ENCODE results near the gene ATXN10. TPM values are rescaled to one million over a fixed set of nuclear protein-coding genes. Genes with fewer than 3 reads are reported as not detected.

ATXN10 gene
- total RNA-seq, 4 donors from 2014 or later: 79.0 to 152 (median 88.3) TPM

DNA sequence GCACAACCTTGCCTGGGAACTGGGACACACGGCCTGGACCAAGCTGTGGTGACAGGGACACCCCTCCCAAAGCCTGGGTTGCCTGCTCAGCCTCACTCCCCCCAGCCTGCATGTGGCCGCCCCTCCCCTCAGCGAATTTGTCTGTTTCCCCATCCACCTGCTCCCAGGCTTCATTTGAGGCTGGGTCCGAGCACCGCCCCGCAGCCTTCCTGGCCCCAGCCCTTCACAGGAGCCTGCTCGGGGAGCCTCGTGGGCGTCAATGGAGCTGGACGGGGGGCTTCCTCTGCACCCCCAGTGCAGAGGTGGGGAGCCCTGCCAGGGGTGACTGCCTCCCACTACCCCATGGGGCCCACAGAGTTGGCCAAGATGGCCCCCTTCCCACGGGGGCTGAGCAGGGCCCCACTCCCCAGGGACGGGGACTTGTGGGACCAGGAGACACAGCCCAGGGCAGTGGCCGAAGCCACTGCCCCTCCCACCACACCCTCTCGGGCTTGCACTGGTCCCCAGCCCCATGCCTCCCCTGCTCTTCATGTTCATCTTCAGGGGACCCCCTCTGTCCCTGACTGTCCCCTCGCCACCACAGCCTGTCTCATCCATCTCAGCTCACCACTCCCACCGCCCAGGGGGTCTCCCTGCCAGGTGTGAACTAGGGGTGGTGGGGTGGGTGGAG lies 213.7 kb downstream of the ATXN10 start:
- Histone ChIP-seq H3K36me3 (no peaks in the 10 kb centered on the region), H3K27ac (no peak overlapping the region), H3K4me1 (peaks cover 13 to 60% (median 14%) of the 10 kb centered on the region in 3 donors), H3K4me3 (no peak overlapping the region), H3K9me3 (no peaks in the 10 kb centered on the region), H3K27me3 (peaks cover 0 to 89% (median 0%) of the 10 kb centered on the region in 4 donors)
- no peak for DNase-seq
- intact Hi-C loops (cut with DNase I): no loop called here
- TF ChIP-seq, protein P1, sequence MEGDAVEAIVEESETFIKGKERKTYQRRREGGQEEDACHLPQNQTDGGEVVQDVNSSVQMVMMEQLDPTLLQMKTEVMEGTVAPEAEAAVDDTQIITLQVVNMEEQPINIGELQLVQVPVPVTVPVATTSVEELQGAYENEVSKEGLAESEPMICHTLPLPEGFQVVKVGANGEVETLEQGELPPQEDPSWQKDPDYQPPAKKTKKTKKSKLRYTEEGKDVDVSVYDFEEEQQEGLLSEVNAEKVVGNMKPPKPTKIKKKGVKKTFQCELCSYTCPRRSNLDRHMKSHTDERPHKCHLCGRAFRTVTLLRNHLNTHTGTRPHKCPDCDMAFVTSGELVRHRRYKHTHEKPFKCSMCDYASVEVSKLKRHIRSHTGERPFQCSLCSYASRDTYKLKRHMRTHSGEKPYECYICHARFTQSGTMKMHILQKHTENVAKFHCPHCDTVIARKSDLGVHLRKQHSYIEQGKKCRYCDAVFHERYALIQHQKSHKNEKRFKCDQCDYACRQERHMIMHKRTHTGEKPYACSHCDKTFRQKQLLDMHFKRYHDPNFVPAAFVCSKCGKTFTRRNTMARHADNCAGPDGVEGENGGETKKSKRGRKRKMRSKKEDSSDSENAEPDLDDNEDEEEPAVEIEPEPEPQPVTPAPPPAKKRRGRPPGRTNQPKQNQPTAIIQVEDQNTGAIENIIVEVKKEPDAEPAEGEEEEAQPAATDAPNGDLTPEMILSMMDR (IDR thresholded peaks at IDR 0.05): no peak
- TF ChIP-seq POLR2A (IDR thresholded peaks at IDR 0.05): no peak
- 60 to 80% methylated on average over 1 to 2 of the region's 16 CpGs for WGBS, 2 donors

DNA sequence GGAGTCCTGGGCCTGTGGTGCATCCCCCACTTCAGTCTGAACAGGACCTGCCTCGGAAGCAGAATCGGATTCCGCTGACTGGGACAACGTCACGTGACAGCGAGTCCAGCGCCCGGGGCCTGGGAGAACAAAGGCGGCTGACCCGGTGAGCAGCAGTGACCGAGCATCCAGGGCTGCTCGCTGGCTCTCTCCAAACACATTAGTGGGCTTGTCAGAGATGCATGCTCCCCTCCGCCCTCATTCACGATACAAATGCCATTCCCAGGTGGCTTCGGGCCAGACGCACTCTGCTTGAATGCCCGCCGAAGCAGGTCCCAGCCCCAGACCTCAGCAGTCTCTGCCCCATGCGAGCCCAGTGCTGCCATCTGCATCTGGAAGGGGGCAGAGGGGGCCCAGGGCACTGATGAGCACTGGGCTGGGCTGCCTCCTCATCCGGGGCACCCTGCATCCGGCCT lies 214.3 kb downstream of the ATXN10 start:
- no peak for DNase-seq
- intact Hi-C loops (cut with DNase I): no loop called here
- Histone ChIP-seq H3K27ac (no peak overlapping the region), H3K27me3 (peaks cover 0 to 82% (median 0%) of the 10 kb centered on the region in 4 donors), H3K36me3 (no peaks in the 10 kb centered on the region), H3K4me1 (peaks cover 11 to 56% (median 14%) of the 10 kb centered on the region in 3 donors), H3K9me3 (no peaks in the 10 kb centered on the region), H3K4me3 (no peak overlapping the region)
- WGBS, 2 donors: 59 to 100% methylated on average over 1 to 20 of the region's 21 CpGs
- TF ChIP-seq, protein P1 (IDR thresholded peaks at IDR 0.05): no peak
- no peak for TF ChIP-seq POLR2A (IDR thresholded peaks at IDR 0.05)

DNA sequence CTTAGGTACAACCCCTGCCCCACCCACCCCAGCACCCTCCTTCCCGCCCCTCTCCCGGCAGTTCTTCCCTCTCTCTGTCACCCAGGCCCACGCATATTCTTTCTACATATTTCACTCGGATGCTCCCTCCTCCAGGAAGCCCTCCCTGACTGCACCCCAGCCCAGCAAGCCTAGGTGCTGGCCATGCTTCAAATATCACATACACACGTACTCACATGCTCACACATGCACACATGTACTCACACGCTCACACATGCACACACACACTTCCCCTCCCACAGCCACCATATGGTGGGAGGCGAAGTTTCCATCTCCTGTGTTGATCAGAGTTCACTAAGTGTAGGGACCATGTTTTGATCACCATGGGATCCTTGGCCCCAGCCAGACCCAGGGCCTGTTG lies 214.9 kb downstream of the ATXN10 start:
- no peak for TF ChIP-seq POLR2A (IDR thresholded peaks at IDR 0.05)
- TF ChIP-seq, protein P1 (IDR thresholded peaks at IDR 0.05): no peak
- Histone ChIP-seq H3K4me1 (peaks cover 14 to 56% (median 15%) of the 10 kb centered on the region in 3 donors), H3K36me3 (no peaks in the 10 kb centered on the region), H3K27me3 (peaks cover 0 to 81% (median 0%) of the 10 kb centered on the region in 4 donors), H3K27ac (no peak overlapping the region), H3K9me3 (no peaks in the 10 kb centered on the region), H3K4me3 (no peak overlapping the region)
- WGBS, 2 donors: 80 to 90% methylated on average over 5 to 7 of the region's 7 CpGs
- intact Hi-C loops (cut with DNase I): no loop called here
- DNase-seq: no peak

DNA sequence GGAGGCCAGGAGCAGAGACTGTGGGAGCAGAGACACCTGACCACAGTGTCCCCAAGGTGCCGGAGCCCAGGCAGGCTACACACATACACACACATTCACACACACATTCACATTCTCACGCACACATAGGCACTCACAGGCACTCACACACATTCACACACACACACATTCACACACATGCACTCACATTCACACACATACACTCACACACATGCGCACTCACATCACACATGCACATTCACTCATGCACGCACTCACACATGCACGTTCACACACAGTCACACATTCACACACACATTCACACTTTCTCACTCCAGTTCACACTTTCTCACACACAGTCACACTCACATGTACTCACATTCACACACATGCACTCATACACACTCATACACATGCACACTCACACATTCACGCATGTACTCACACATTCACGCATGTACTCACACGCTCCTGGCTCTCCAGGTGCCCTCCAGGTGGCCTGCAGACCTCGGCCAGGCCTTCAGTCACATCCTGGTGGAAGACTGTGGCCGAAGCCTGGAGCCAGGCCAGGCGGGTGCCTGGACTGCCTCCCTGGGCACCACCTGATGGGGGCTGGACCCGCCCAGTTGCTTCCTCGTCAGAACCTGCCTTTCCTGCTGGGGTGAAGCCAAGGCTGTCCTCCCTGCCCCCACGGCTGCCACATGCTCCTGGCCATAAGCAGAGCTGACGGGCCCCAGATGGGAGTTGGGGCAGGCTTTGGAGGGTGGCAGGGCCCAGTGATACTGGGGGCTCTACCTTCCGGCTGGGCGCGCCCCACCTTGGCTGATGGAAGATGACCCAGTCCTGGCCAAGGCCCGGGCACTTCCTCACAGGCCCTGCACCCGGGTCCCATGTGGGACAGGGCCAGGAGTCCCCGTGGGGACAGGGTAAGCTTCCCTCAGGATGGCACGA lies 215.8 kb downstream of the ATXN10 start:
- peaks cover 0 to 81% (median 0%) of the 10 kb centered on the region in 4 donors for H3K27me3 ChIP-seq
- no peak overlapping the region for H3K4me3 ChIP-seq
- H3K4me1 ChIP-seq: peaks cover 12 to 56% (median 21%) of the 10 kb centered on the region in 3 donors
- peak overlapping the region in 2 of 4 donors; percentile 5 to 26 for H3K27ac ChIP-seq
- no peaks in the 10 kb centered on the region for H3K36me3 ChIP-seq
- WGBS, 2 donors: 63 to 79% methylated on average over 9 to 10 of the region's 22 CpGs
- no peak for DNase-seq
- no peak for TF ChIP-seq POLR2A (IDR thresholded peaks at IDR 0.05)
- TF ChIP-seq, protein P1 (IDR thresholded peaks at IDR 0.05): peak in 1 of 6 experiments; percentile 2
- no peaks in the 10 kb centered on the region for H3K9me3 ChIP-seq
- intact Hi-C loops (cut with DNase I): no loop called here

Measured in esophagus squamous epithelium (tissue), 5 donors.